ENCODE measurements around the gene WSB2.

Gene WSB2

GRCh38 chr12:118061011-118061872 is at the start of gene WSB2:
TSS of gene WSB2 (minus strand) at chr12:118061179. CDS start at chr12:118061048, 131 bp downstream.
- Histone ChIP-seq H3K27me3 (ENCODE audit: control insufficient read depth, insufficient read depth, low read length) (no peaks in the 10 kb centered on the region), H3K36me3 (ENCODE audit: control insufficient read depth, insufficient read depth, low read length) (peaks cover 10% of the 10 kb centered on the region), H3K4me1 (ENCODE audit: control insufficient read depth, insufficient read depth, low read length) (peaks cover 22% of the 10 kb centered on the region), H3K4me3 (ENCODE audit: low read depth, low read length) (peak within 1 kb of the TSS; percentile 81), H3K9ac (ENCODE audit: low read length) (peak within 1 kb of the TSS; percentile 99), H3K27ac (ENCODE audit: low read depth, low read length) (peak within 1 kb of the TSS; percentile 96), H3K9me3 (ENCODE audit: control insufficient read depth, insufficient read depth, low read depth, low read length) (no peaks in the 10 kb centered on the region)

GRCh38 chr12:118109088-118109487 is 48.1 kb upstream of the WSB2 start:
- no peaks in the 10 kb centered on the region for H3K27me3 ChIP-seq (ENCODE audit: control insufficient read depth, insufficient read depth, low read length)
- no peaks in the 10 kb centered on the region for H3K36me3 ChIP-seq (ENCODE audit: control insufficient read depth, insufficient read depth, low read length)
- no peak overlapping the region for H3K9ac ChIP-seq (ENCODE audit: low read length)
- no peak overlapping the region for H3K27ac ChIP-seq (ENCODE audit: low read depth, low read length)
- H3K4me3 ChIP-seq (ENCODE audit: low read depth, low read length), result no peak overlapping the region
- no peaks in the 10 kb centered on the region for H3K9me3 ChIP-seq (ENCODE audit: control insufficient read depth, insufficient read depth, low read depth, low read length)
- H3K4me1 ChIP-seq (ENCODE audit: control insufficient read depth, insufficient read depth, low read length), result peaks cover 5% of the 10 kb centered on the region; the same call in 1 of the 2 replicates

- no peak overlapping the region for H3K9ac ChIP-seq (ENCODE audit: low read length)
- H3K9me3 ChIP-seq (ENCODE audit: control insufficient read depth, insufficient read depth, low read depth, low read length), result no peaks in the 10 kb centered on the region
- H3K4me1 ChIP-seq (ENCODE audit: control insufficient read depth, insufficient read depth, low read length), result peaks cover 5% of the 10 kb centered on the region; the same call in 1 of the 2 replicates
- H3K36me3 ChIP-seq (ENCODE audit: control insufficient read depth, insufficient read depth, low read length), result no peaks in the 10 kb centered on the region
- no peaks in the 10 kb centered on the region for H3K27me3 ChIP-seq (ENCODE audit: control insufficient read depth, insufficient read depth, low read length)
- H3K4me3 ChIP-seq (ENCODE audit: low read depth, low read length), result no peak overlapping the region
- no peak overlapping the region for H3K27ac ChIP-seq (ENCODE audit: low read depth, low read length)
These were observed 46.7 kb upstream of the WSB2 start for GRCh38 chr12:118107694-118108093.

GRCh38 chr12:118107011-118107410 is 46.0 kb upstream of the WSB2 start:
- Histone ChIP-seq H3K36me3 (ENCODE audit: control insufficient read depth, insufficient read depth, low read length) (no peaks in the 10 kb centered on the region; the same call in 1 of the 2 replicates), H3K9ac (ENCODE audit: low read length) (peak overlapping the region; percentile 66), H3K4me1 (ENCODE audit: control insufficient read depth, insufficient read depth, low read length) (peaks cover 10% of the 10 kb centered on the region; the same call in 1 of the 2 replicates), H3K27me3 (ENCODE audit: control insufficient read depth, insufficient read depth, low read length) (no peaks in the 10 kb centered on the region), H3K27ac (ENCODE audit: low read depth, low read length) (no peak overlapping the region; the same call in 1 of the 2 replicates), H3K9me3 (ENCODE audit: control insufficient read depth, insufficient read depth, low read depth, low read length) (no peaks in the 10 kb centered on the region), H3K4me3 (ENCODE audit: low read depth, low read length) (no peak overlapping the region)

GRCh38 chr12:118103601-118104382 is 42.8 kb upstream of the WSB2 start, which contains the start of gene VSIG10:
TSS of gene VSIG10 (minus strand) at chr12:118104011. CDS start at chr12:118103671, 340 bp downstream.
- Histone ChIP-seq H3K27me3 (ENCODE audit: control insufficient read depth, insufficient read depth, low read length) (no peaks in the 10 kb centered on the region), H3K36me3 (ENCODE audit: control insufficient read depth, insufficient read depth, low read length) (peaks cover 9% of the 10 kb centered on the region), H3K9me3 (ENCODE audit: control insufficient read depth, insufficient read depth, low read depth, low read length) (no peaks in the 10 kb centered on the region), H3K4me1 (ENCODE audit: control insufficient read depth, insufficient read depth, low read length) (peaks cover 10% of the 10 kb centered on the region; the same call in 1 of the 2 replicates), H3K4me3 (ENCODE audit: low read depth, low read length) (peak within 1 kb of the TSS; percentile 84), H3K9ac (ENCODE audit: low read length) (peak within 1 kb of the TSS; percentile 97), H3K27ac (ENCODE audit: low read depth, low read length) (peak within 1 kb of the TSS; percentile 94)

GRCh38 chr12:118103201-118103600 is 42.2 kb upstream of the WSB2 start:
- Histone ChIP-seq H3K9me3 (ENCODE audit: control insufficient read depth, insufficient read depth, low read depth, low read length) (no peaks in the 10 kb centered on the region), H3K27me3 (ENCODE audit: control insufficient read depth, insufficient read depth, low read length) (no peaks in the 10 kb centered on the region), H3K4me3 (ENCODE audit: low read depth, low read length) (peak overlapping the region; percentile 84), H3K36me3 (ENCODE audit: control insufficient read depth, insufficient read depth, low read length) (peaks cover 9% of the 10 kb centered on the region), H3K27ac (ENCODE audit: low read depth, low read length) (peak overlapping the region; percentile 94), H3K9ac (ENCODE audit: low read length) (peak overlapping the region; percentile 97), H3K4me1 (ENCODE audit: control insufficient read depth, insufficient read depth, low read length) (peaks cover 14% of the 10 kb centered on the region; the same call in 1 of the 2 replicates)

- H3K9ac ChIP-seq (ENCODE audit: low read length), result peak overlapping the region; percentile 97
- H3K27ac ChIP-seq (ENCODE audit: low read depth, low read length), result peak overlapping the region; percentile 94; the same call in 1 of the 2 replicates
- peak overlapping the region; percentile 84 for H3K4me3 ChIP-seq (ENCODE audit: low read depth, low read length)
- no peaks in the 10 kb centered on the region for H3K9me3 ChIP-seq (ENCODE audit: control insufficient read depth, insufficient read depth, low read depth, low read length)
- peaks cover 9% of the 10 kb centered on the region for H3K36me3 ChIP-seq (ENCODE audit: control insufficient read depth, insufficient read depth, low read length)
- peaks cover 17% of the 10 kb centered on the region for H3K4me1 ChIP-seq (ENCODE audit: control insufficient read depth, insufficient read depth, low read length)
- no peaks in the 10 kb centered on the region for H3K27me3 ChIP-seq (ENCODE audit: control insufficient read depth, insufficient read depth, low read length)
These were observed 41.6 kb upstream of the WSB2 start for GRCh38 chr12:118102609-118103008.

- peaks cover 10% of the 10 kb centered on the region for H3K36me3 ChIP-seq (ENCODE audit: control insufficient read depth, insufficient read depth, low read length)
- H3K27me3 ChIP-seq (ENCODE audit: control insufficient read depth, insufficient read depth, low read length), result no peaks in the 10 kb centered on the region
- peaks cover 14% of the 10 kb centered on the region for H3K4me1 ChIP-seq (ENCODE audit: control insufficient read depth, insufficient read depth, low read length)
- no peaks in the 10 kb centered on the region for H3K9me3 ChIP-seq (ENCODE audit: control insufficient read depth, insufficient read depth, low read depth, low read length)
- peak overlapping the region; percentile 84 for H3K4me3 ChIP-seq (ENCODE audit: low read depth, low read length)
- peak overlapping the region; percentile 97 for H3K9ac ChIP-seq (ENCODE audit: low read length)
- H3K27ac ChIP-seq (ENCODE audit: low read depth, low read length), result no peak overlapping the region; the same call in 1 of the 2 replicates
These were observed 41.1 kb upstream of the WSB2 start for GRCh38 chr12:118102070-118102469.

- peaks cover 12% of the 10 kb centered on the region for H3K4me1 ChIP-seq (ENCODE audit: control insufficient read depth, insufficient read depth, low read length)
- no peaks in the 10 kb centered on the region for H3K9me3 ChIP-seq (ENCODE audit: control insufficient read depth, insufficient read depth, low read depth, low read length)
- H3K27ac ChIP-seq (ENCODE audit: low read depth, low read length), result no peak overlapping the region
- H3K4me3 ChIP-seq (ENCODE audit: low read depth, low read length), result no peak overlapping the region
- H3K27me3 ChIP-seq (ENCODE audit: control insufficient read depth, insufficient read depth, low read length), result no peaks in the 10 kb centered on the region
- H3K9ac ChIP-seq (ENCODE audit: low read length), result no peak overlapping the region
- peaks cover 12% of the 10 kb centered on the region for H3K36me3 ChIP-seq (ENCODE audit: control insufficient read depth, insufficient read depth, low read length)
These were observed 40.1 kb upstream of the WSB2 start for GRCh38 chr12:118101051-118101450.

- Histone ChIP-seq H3K4me3 (ENCODE audit: low read depth, low read length) (no peak overlapping the region), H3K36me3 (ENCODE audit: control insufficient read depth, insufficient read depth, low read length) (peaks cover 26% of the 10 kb centered on the region), H3K9ac (ENCODE audit: low read length) (no peak overlapping the region), H3K27me3 (ENCODE audit: control insufficient read depth, insufficient read depth, low read length) (no peaks in the 10 kb centered on the region), H3K9me3 (ENCODE audit: control insufficient read depth, insufficient read depth, low read depth, low read length) (no peaks in the 10 kb centered on the region), H3K4me1 (ENCODE audit: control insufficient read depth, insufficient read depth, low read length) (peaks cover 12% of the 10 kb centered on the region), H3K27ac (ENCODE audit: low read depth, low read length) (no peak overlapping the region)
These were observed 38.1 kb upstream of the WSB2 start for GRCh38 chr12:118098911-118099671.

Data from HUES6 (cell line).